WTC11 (cell line): Measurements from ENCODE around the gene TMEM184A. TPM values are rescaled to one million over a fixed set of nuclear protein-coding genes. Genes with fewer than 3 reads are reported as not detected.

Experiments used
- ATAC-seq: fragments of 200-7000 bp; cut with Tn5 transposase; 2 replicates; pipeline ENCODE4 v1.10.0; 2021; ENCODE audit warnings: mild to moderate bottlenecking, moderate library complexity
- CTCF ChIA-PET: fragments of 300-600 bp; sonication (Branson Sonifier 250); formaldehyde crosslinking; loops from one replicate; lab custom pipeline; 2021; ENCODE audit warnings: antibody characterized with exemption; lab: Charles Lee
- POLR2A ChIA-PET: fragments of 350-600 bp; sonication (Branson Sonifier 250); formaldehyde crosslinking; loops from one replicate; lab custom pipeline; 2021; ENCODE audit warnings: antibody characterized with exemption; lab: Charles Lee
- DNase-seq: peaks from one replicate; pipeline ENCODE4 v3.0.0; 2021; ENCODE audit warnings: low spot score
- H3K27ac Mint-ChIP-seq: 2 replicates; pipeline ENCODE4 v1.8.0; 2021; ENCODE audit warnings: mixed read lengths
- H3K27me3 Mint-ChIP-seq: 2 replicates; pipeline ENCODE4 v1.8.0; 2021; ENCODE audit warnings: low read depth, mild to moderate bottlenecking, moderate library complexity, mixed read lengths
- H3K36me3 Mint-ChIP-seq: 2 replicates; pipeline ENCODE4 v1.8.0; 2021; ENCODE audit warnings: mixed read lengths
- H3K4me1 Mint-ChIP-seq: 2 replicates; pipeline ENCODE4 v1.8.0; 2022; ENCODE audit warnings: mixed read lengths
- H3K4me3 Mint-ChIP-seq: 2 replicates; pipeline ENCODE4 v1.8.0; 2021; ENCODE audit warnings: mild to moderate bottlenecking, moderate library complexity, mixed read lengths
- H3K9me3 Mint-ChIP-seq: 2 replicates; pipeline ENCODE4 v1.8.0; 2021; ENCODE audit warnings: mixed read lengths
- CBFB ChIP-seq: sonication (generic); formaldehyde crosslinking; IDR thresholded peaks from 2 replicates; pipeline ENCODE4 v1.8.1; 2022; ENCODE audit warnings: mild to moderate bottlenecking, low read depth, missing genetic modification reagents
- FOXK1 ChIP-seq: sonication (generic); formaldehyde crosslinking; IDR thresholded peaks from 2 replicates; pipeline ENCODE4 v1.8.0; 2022; ENCODE audit warnings: mild to moderate bottlenecking, moderate library complexity, missing genetic modification reagents
- JAZF1 ChIP-seq: fragments of 250-450 bp; sonication (Bioruptor Pico); IDR thresholded peaks from 2 replicates; pipeline ENCODE4 v1.9.0; 2021; ENCODE audit warnings: moderate library complexity, mild to moderate bottlenecking, inconsistent platforms
- MYBL2 ChIP-seq: sonication (generic); formaldehyde crosslinking; IDR thresholded peaks from 2 replicates; pipeline ENCODE4 v1.8.1; 2023; ENCODE audit warnings: mild to moderate bottlenecking, moderate library complexity, missing genetic modification reagents
- OVOL2 ChIP-seq: fragments of 250-450 bp; sonication (Bioruptor Pico); IDR thresholded peaks from 2 replicates; pipeline ENCODE4 v1.9.0; 2021; ENCODE audit warnings: mild to moderate bottlenecking, borderline replicate concordance
- RELA ChIP-seq: sonication (generic); formaldehyde crosslinking; IDR thresholded peaks from 2 replicates; pipeline ENCODE4 v1.8.1; 2022; ENCODE audit warnings: missing genetic modification reagents, mild to moderate bottlenecking, borderline replicate concordance
- TCF7 ChIP-seq: sonication (generic); formaldehyde crosslinking; IDR thresholded peaks from 2 replicates; pipeline ENCODE4 v1.8.0; 2022; ENCODE audit warnings: mild to moderate bottlenecking, low read depth, missing genetic modification reagents, moderate library complexity
- TP53 ChIP-seq: sonication (generic); formaldehyde crosslinking; IDR thresholded peaks from 2 replicates; pipeline ENCODE4 v1.8.1; 2023; ENCODE audit warnings: mild to moderate bottlenecking, missing genetic modification reagents
- ZNF671 ChIP-seq: fragments of 250-450 bp; sonication (Bioruptor Pico); IDR thresholded peaks from 2 replicates; pipeline ENCODE4 v1.8.0; 2021; ENCODE audit warnings: mild to moderate bottlenecking
- total RNA-seq: library from RNA; stranded (reverse); gene quantifications from 3 replicates; pipeline ENCODE4 v1.2.3, GENCODE V29; 2021
- TF ChIP-seq, protein P1 (sequence below): fragments of 250-450 bp; sonication (Bioruptor Pico); IDR thresholded peaks from 2 replicates; pipeline ENCODE4 v1.9.0; 2021; ENCODE audit warnings: mild to moderate bottlenecking, borderline replicate concordance
- TF ChIP-seq, protein P2 (sequence below): sonication (generic); formaldehyde crosslinking; IDR thresholded peaks from 2 replicates; pipeline ENCODE4 v1.8.1; 2022; ENCODE audit warnings: missing genetic modification reagents, borderline replicate concordance
- TF ChIP-seq, protein P3 (sequence below): sonication (generic); formaldehyde crosslinking; IDR thresholded peaks from 2 replicates; pipeline ENCODE4 v1.8.1; 2023; ENCODE audit warnings: mild to moderate bottlenecking, missing genetic modification reagents
- TF ChIP-seq, protein P4 (sequence below): sonication (generic); formaldehyde crosslinking; IDR thresholded peaks from 2 replicates; pipeline ENCODE4 v1.8.0; 2022; ENCODE audit warnings: mild to moderate bottlenecking, missing genetic modification reagents

The TMEM184A gene
- total RNA-seq, 1 experiment from 2014 or later = 1.4 TPM

DNA sequence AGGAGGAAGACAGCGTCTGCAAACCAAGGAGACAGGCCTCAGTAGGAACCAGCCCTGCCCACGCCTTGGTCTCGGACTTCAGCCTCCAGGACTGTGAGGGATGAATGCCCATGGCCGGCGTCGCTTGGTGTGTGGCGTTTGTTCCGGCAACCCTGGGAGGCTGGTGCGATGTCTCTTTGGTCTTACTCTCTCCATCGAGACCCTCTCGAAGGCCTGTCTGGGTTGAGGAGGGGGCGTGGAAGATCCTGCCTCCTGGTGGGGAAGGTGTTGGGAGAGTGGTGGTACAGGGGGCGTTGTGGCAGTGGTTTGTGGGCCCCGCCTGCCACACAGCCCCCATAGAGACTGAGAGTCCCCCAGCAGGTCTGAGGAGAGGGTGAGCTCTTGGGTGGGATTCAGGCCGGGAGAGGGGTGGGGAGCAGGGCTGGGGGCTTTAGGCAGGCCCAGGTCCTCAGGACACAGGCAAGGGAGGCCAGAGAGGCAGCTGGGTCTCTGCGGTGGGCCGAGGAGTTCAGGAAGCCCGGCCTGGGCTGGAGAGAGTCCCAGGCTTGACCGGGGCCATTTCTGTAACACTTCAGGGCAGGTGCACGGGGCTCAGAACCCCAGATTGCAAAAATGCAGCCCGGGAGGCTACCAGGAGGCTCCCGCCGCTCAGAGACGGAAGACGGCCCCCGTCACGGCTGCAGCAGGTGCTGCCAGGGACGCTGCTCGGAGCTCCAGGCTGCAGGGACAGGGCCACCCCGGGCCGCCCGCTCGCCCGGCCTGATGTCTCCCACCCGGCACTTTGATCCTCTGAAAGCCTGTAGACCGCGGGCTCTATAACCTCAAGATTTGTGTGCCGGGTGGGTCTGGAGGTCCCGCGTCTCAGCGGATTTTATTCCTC is 47.6 kb upstream of the TMEM184A start (continued):
- TF ChIP-seq, protein P1, sequence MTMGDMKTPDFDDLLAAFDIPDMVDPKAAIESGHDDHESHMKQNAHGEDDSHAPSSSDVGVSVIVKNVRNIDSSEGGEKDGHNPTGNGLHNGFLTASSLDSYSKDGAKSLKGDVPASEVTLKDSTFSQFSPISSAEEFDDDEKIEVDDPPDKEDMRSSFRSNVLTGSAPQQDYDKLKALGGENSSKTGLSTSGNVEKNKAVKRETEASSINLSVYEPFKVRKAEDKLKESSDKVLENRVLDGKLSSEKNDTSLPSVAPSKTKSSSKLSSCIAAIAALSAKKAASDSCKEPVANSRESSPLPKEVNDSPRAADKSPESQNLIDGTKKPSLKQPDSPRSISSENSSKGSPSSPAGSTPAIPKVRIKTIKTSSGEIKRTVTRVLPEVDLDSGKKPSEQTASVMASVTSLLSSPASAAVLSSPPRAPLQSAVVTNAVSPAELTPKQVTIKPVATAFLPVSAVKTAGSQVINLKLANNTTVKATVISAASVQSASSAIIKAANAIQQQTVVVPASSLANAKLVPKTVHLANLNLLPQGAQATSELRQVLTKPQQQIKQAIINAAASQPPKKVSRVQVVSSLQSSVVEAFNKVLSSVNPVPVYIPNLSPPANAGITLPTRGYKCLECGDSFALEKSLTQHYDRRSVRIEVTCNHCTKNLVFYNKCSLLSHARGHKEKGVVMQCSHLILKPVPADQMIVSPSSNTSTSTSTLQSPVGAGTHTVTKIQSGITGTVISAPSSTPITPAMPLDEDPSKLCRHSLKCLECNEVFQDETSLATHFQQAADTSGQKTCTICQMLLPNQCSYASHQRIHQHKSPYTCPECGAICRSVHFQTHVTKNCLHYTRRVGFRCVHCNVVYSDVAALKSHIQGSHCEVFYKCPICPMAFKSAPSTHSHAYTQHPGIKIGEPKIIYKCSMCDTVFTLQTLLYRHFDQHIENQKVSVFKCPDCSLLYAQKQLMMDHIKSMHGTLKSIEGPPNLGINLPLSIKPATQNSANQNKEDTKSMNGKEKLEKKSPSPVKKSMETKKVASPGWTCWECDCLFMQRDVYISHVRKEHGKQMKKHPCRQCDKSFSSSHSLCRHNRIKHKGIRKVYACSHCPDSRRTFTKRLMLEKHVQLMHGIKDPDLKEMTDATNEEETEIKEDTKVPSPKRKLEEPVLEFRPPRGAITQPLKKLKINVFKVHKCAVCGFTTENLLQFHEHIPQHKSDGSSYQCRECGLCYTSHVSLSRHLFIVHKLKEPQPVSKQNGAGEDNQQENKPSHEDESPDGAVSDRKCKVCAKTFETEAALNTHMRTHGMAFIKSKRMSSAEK (CRISPR knock-in tag) = no peak
- TF ChIP-seq TCF7 (CRISPR knock-in tag) (no peak), FOXK1 (CRISPR knock-in tag) (no peak), MYBL2 (CRISPR knock-in tag) (no peak), ZNF671 (CRISPR knock-in tag) (no peak)
- TF ChIP-seq, protein P2, sequence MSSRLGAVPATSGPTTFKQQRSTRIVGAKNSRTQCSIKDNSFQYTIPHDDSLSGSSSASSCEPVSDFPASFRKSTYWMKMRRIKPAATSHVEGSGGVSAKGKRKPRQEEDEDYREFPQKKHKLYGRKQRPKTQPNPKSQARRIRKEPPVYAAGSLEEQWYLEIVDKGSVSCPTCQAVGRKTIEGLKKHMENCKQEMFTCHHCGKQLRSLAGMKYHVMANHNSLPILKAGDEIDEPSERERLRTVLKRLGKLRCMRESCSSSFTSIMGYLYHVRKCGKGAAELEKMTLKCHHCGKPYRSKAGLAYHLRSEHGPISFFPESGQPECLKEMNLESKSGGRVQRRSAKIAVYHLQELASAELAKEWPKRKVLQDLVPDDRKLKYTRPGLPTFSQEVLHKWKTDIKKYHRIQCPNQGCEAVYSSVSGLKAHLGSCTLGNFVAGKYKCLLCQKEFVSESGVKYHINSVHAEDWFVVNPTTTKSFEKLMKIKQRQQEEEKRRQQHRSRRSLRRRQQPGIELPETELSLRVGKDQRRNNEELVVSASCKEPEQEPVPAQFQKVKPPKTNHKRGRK = no peak
- TF ChIP-seq, all 79 proteins: peak for 0

DNA sequence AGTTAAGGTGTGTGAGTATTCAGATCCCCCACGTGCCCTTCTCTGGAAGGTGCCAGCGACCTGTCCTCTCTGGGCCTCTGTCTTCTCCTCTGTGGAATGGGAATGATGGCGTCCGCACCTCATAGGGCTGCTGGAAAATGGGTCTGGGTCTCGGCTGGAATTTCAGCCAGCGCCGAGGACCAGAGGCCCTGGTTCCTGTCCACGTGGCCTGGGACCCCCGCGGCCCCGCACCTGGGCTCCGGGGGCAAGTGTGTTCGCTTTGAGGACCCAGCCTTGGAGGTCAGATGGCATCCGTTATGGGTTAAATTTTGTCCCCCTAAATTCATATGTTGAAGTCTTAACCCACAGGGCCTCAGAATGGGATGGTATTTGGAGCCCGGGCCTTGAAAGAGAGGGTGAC is 46.4 kb upstream of the TMEM184A start:
- ATAC-seq (no peak), DNase-seq (no peak)
- H3K4me1 Mint-ChIP-seq = peaks cover 4% of the 10 kb centered on the region
- no peak overlapping the region for H3K4me3 Mint-ChIP-seq
- TF ChIP-seq JAZF1 (CRISPR knock-in tag) (no peak), CBFB (no peak), FOXK1 (CRISPR knock-in tag) (no peak)
- TF ChIP-seq, protein P3, sequence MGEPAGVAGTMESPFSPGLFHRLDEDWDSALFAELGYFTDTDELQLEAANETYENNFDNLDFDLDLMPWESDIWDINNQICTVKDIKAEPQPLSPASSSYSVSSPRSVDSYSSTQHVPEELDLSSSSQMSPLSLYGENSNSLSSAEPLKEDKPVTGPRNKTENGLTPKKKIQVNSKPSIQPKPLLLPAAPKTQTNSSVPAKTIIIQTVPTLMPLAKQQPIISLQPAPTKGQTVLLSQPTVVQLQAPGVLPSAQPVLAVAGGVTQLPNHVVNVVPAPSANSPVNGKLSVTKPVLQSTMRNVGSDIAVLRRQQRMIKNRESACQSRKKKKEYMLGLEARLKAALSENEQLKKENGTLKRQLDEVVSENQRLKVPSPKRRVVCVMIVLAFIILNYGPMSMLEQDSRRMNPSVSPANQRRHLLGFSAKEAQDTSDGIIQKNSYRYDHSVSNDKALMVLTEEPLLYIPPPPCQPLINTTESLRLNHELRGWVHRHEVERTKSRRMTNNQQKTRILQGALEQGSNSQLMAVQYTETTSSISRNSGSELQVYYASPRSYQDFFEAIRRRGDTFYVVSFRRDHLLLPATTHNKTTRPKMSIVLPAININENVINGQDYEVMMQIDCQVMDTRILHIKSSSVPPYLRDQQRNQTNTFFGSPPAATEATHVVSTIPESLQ (CRISPR knock-in tag) = no peak
- ChIA-PET CTCF (no interaction called here), POLR2A (no interaction called here)
- no peak overlapping the region for H3K27ac Mint-ChIP-seq
- no peaks in the 10 kb centered on the region for H3K9me3 Mint-ChIP-seq
- no peaks in the 10 kb centered on the region; the same call in 1 of the 2 replicates for H3K27me3 Mint-ChIP-seq
- H3K36me3 Mint-ChIP-seq = no peaks in the 10 kb centered on the region

DNA sequence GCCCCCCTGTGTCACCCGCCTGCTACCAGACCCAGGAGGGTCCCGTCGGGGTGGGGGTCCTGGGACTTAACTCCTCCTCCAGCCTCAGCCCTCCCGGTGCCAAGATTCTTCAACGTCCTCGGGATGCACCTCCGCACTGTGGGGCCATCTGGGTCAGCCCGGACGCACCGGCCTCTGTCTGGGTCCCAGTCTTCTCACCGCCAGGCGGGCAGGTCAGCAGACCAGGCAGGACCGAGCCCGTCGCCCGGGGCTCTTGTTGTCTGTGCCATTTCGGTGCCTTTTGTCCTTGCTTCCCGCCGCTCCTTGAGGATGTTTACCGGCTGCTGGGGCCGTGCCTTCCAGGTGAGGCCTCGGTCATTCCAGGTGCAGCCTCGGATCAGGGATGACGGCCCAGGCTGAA is 46.0 kb upstream of the TMEM184A start:
- POLR2A ChIA-PET = no interaction called here
- H3K27me3 Mint-ChIP-seq = no peaks in the 10 kb centered on the region; the same call in 1 of the 2 replicates
- TF ChIP-seq TP53 (CRISPR knock-in tag) = no peak
- TF ChIP-seq RELA (CRISPR knock-in tag) = no peak
- TF ChIP-seq OVOL2 = no peak
- TF ChIP-seq, protein P4, sequence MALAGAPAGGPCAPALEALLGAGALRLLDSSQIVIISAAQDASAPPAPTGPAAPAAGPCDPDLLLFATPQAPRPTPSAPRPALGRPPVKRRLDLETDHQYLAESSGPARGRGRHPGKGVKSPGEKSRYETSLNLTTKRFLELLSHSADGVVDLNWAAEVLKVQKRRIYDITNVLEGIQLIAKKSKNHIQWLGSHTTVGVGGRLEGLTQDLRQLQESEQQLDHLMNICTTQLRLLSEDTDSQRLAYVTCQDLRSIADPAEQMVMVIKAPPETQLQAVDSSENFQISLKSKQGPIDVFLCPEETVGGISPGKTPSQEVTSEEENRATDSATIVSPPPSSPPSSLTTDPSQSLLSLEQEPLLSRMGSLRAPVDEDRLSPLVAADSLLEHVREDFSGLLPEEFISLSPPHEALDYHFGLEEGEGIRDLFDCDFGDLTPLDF (CRISPR knock-in tag) = no peak
- TF ChIP-seq, all 79 proteins: peak for 0
- Mint-ChIP-seq H3K9me3 (no peaks in the 10 kb centered on the region), H3K4me1 (no peaks in the 10 kb centered on the region), H3K4me3 (no peak overlapping the region), H3K27ac (no peak overlapping the region), H3K36me3 (no peaks in the 10 kb centered on the region)
- CTCF ChIA-PET = no interaction called here
- ATAC-seq = no peak
- no peak for DNase-seq
